ENCODE measurements around the gene HOXA5. TPM values are rescaled to one million over a fixed set of nuclear protein-coding genes. Genes with fewer than 3 reads are reported as not detected.

Gene HOXA5
- total and polyA plus RNA-seq, 4 donors = 20.6 to 171 (median 95.6) TPM

- Histone ChIP-seq H3K27me3 (ENCODE audit: control insufficient read depth, insufficient read depth, low read length) (peaks cover 17% of the 10 kb centered on the region), H3K4me1 (ENCODE audit: control insufficient read depth, insufficient read depth, low read length) (peaks cover 67% of the 10 kb centered on the region), H3K27ac (ENCODE audit: low read depth, low read length) (peak overlapping the region; percentile 99), H3K9me3 (ENCODE audit: control insufficient read depth, insufficient read depth, low read length) (no peaks in the 10 kb centered on the region), H3K4me3 (ENCODE audit: low read depth, low read length) (peak overlapping the region; percentile 74), H3K36me3 (ENCODE audit: control insufficient read depth, insufficient read depth, low read length) (peaks cover 25% of the 10 kb centered on the region)
- DNase-seq (ENCODE audit: low read depth in 4 of 6, low spot score in 6 of 6) = peak in 1 of 6 donors; percentile 83
- 37% methylated on average over 19 of the region's 27 CpGs for WGBS (ENCODE audit: insufficient coverage)
These were observed 16.0 kb upstream of the HOXA5 start for GRCh38 chr7:27159266-27160144.

- 25% methylated on average over 28 of the region's 35 CpGs for WGBS (ENCODE audit: insufficient coverage)
- H3K36me3 ChIP-seq (ENCODE audit: control insufficient read depth, insufficient read depth, low read length) = peaks cover 21% of the 10 kb centered on the region
- H3K27ac ChIP-seq (ENCODE audit: low read depth, low read length) = peak overlapping the region; percentile 99
- peaks cover 67% of the 10 kb centered on the region for H3K4me1 ChIP-seq (ENCODE audit: control insufficient read depth, insufficient read depth, low read length)
- H3K9me3 ChIP-seq (ENCODE audit: control insufficient read depth, insufficient read depth, low read length) = no peaks in the 10 kb centered on the region
- peaks cover 15% of the 10 kb centered on the region for H3K27me3 ChIP-seq (ENCODE audit: control insufficient read depth, insufficient read depth, low read length)
- DNase-seq (ENCODE audit: low read depth in 4 of 6, low spot score in 6 of 6) = peak in 1 of 6 donors; percentile 72
- H3K4me3 ChIP-seq (ENCODE audit: low read depth, low read length) = peak overlapping the region; percentile 74
These were observed 15.2 kb upstream of the HOXA5 start for GRCh38 chr7:27158436-27159265.

GRCh38 chr7:27157702-27158431 is 14.4 kb upstream of the HOXA5 start:
- peaks cover 11% of the 10 kb centered on the region for H3K27me3 ChIP-seq (ENCODE audit: control insufficient read depth, insufficient read depth, low read length)
- 31% methylated on average over 13 of the region's 30 CpGs for WGBS (ENCODE audit: insufficient coverage)
- H3K4me3 ChIP-seq (ENCODE audit: low read depth, low read length) = peak overlapping the region; percentile 74
- H3K36me3 ChIP-seq (ENCODE audit: control insufficient read depth, insufficient read depth, low read length) = peaks cover 17% of the 10 kb centered on the region
- H3K9me3 ChIP-seq (ENCODE audit: control insufficient read depth, insufficient read depth, low read length) = no peaks in the 10 kb centered on the region
- peaks cover 74% of the 10 kb centered on the region for H3K4me1 ChIP-seq (ENCODE audit: control insufficient read depth, insufficient read depth, low read length)
- H3K27ac ChIP-seq (ENCODE audit: low read depth, low read length) = peak overlapping the region; percentile 99
- peak in 1 of 6 donors; percentile 54 for DNase-seq (ENCODE audit: low read depth in 4 of 6, low spot score in 6 of 6)

- peak in 1 of 6 donors; percentile 78 for DNase-seq (ENCODE audit: low read depth in 4 of 6, low spot score in 6 of 6)
- Histone ChIP-seq H3K9me3 (ENCODE audit: control insufficient read depth, insufficient read depth, low read length) (no peaks in the 10 kb centered on the region), H3K4me3 (ENCODE audit: low read depth, low read length) (peak overlapping the region; percentile 74), H3K4me1 (ENCODE audit: control insufficient read depth, insufficient read depth, low read length) (peaks cover 80% of the 10 kb centered on the region), H3K27ac (ENCODE audit: low read depth, low read length) (peak overlapping the region; percentile 99), H3K36me3 (ENCODE audit: control insufficient read depth, insufficient read depth, low read length) (peaks cover 17% of the 10 kb centered on the region), H3K27me3 (ENCODE audit: control insufficient read depth, insufficient read depth, low read length) (peaks cover 11% of the 10 kb centered on the region)
- WGBS (ENCODE audit: insufficient coverage) = 11% methylated on average over 17 of the region's 30 CpGs
These were observed 13.6 kb upstream of the HOXA5 start for GRCh38 chr7:27156916-27157701.

- Histone ChIP-seq H3K27me3 (ENCODE audit: control insufficient read depth, insufficient read depth, low read length) (peaks cover 11% of the 10 kb centered on the region), H3K36me3 (ENCODE audit: control insufficient read depth, insufficient read depth, low read length) (peaks cover 12% of the 10 kb centered on the region), H3K9me3 (ENCODE audit: control insufficient read depth, insufficient read depth, low read length) (no peaks in the 10 kb centered on the region), H3K4me1 (ENCODE audit: control insufficient read depth, insufficient read depth, low read length) (peaks cover 80% of the 10 kb centered on the region), H3K4me3 (ENCODE audit: low read depth, low read length) (peak within 1 kb of the TSS; percentile 74), H3K27ac (ENCODE audit: low read depth, low read length) (peak within 1 kb of the TSS; percentile 99)
- WGBS (ENCODE audit: insufficient coverage) = 0% methylated on average over 27 of the region's 33 CpGs
- peak in 4 of 6 donors; percentile 81 to 97 (median 91) for DNase-seq (ENCODE audit: low read depth in 4 of 6, low spot score in 6 of 6)
These were observed 13.0 kb upstream of the HOXA5 start, which contains the start of gene HOXA7 for GRCh38 chr7:27156508-27156898. Gene HOXA7, minus strand, starts transcription at chr7:27156675. Its CDS starts 130 bp downstream, at chr7:27156545.

- Histone ChIP-seq H3K4me3 (ENCODE audit: low read depth, low read length) (peak overlapping the region; percentile 74), H3K36me3 (ENCODE audit: control insufficient read depth, insufficient read depth, low read length) (peaks cover 12% of the 10 kb centered on the region), H3K9me3 (ENCODE audit: control insufficient read depth, insufficient read depth, low read length) (no peaks in the 10 kb centered on the region), H3K4me1 (ENCODE audit: control insufficient read depth, insufficient read depth, low read length) (peaks cover 82% of the 10 kb centered on the region), H3K27ac (ENCODE audit: low read depth, low read length) (peak overlapping the region; percentile 99), H3K27me3 (ENCODE audit: control insufficient read depth, insufficient read depth, low read length) (peaks cover 11% of the 10 kb centered on the region)
- DNase-seq (ENCODE audit: low read depth in 4 of 6, low spot score in 6 of 6) = peak in 1 of 6 donors; percentile 78
- WGBS (ENCODE audit: insufficient coverage) = under 1% methylated on average over 60 of the region's 63 CpGs
These were observed 12.5 kb upstream of the HOXA5 start for GRCh38 chr7:27155816-27156507.

GRCh38 chr7:27154901-27155815 is 11.7 kb upstream of the HOXA5 start:
- peak in 1 of 6 donors; percentile 70 for DNase-seq (ENCODE audit: low read depth in 4 of 6, low spot score in 6 of 6)
- WGBS (ENCODE audit: insufficient coverage) = 11% methylated on average over 39 of the region's 48 CpGs
- H3K27me3 ChIP-seq (ENCODE audit: control insufficient read depth, insufficient read depth, low read length) = peaks cover 11% of the 10 kb centered on the region

More at GRCh38 chr7:27154901-27155815, 11.7 kb upstream of the HOXA5 start:
- peak overlapping the region; percentile 74 for H3K4me3 ChIP-seq (ENCODE audit: low read depth, low read length)
- H3K9me3 ChIP-seq (ENCODE audit: control insufficient read depth, insufficient read depth, low read length) = no peaks in the 10 kb centered on the region
- peaks cover 12% of the 10 kb centered on the region for H3K36me3 ChIP-seq (ENCODE audit: control insufficient read depth, insufficient read depth, low read length)
- peaks cover 80% of the 10 kb centered on the region for H3K4me1 ChIP-seq (ENCODE audit: control insufficient read depth, insufficient read depth, low read length)
- peak overlapping the region; percentile 99 for H3K27ac ChIP-seq (ENCODE audit: low read depth, low read length)

Measured in spinal cord (tissue), 10 donors.